Measurements from ENCODE around the gene SLIT3.

The SLIT3 gene

DNA sequence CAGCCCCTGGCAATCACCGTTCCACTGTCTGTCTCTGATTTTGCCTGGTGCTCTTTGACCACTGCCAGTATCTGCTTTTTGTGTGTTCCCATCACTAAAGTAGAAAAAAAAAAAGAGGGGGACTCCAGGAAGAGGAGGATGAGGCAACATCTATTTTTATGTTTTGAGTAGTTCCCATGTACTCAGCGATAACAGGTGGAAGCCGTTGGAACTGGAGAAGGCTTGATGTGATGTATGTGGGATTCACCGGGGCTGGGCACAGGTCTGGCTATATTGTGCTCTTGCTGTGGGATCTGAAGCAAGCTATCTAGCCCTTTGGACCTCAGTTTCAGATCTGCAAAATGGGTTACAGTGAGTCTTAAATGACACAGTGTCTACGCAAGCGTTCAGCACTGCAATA lies 104.9 kb downstream of the SLIT3 start:
- TF ChIP-seq EZH2 (IDR thresholded peaks at IDR 0.05; ENCODE audit: borderline replicate concordance, low read depth, low read length, severe bottlenecking) (no peak), CTCF (IDR thresholded peaks at IDR 0.05; ENCODE audit: borderline replicate concordance, extremely low read depth, low read length, poor library complexity, severe bottlenecking) (no peak)
- no peaks in the 10 kb centered on the region for H3K36me3 ChIP-seq (ENCODE audit: insufficient read depth, low read length)
- no peaks in the 10 kb centered on the region for H3K27me3 ChIP-seq (ENCODE audit: insufficient read depth, low read length, poor library complexity)
- H3K27ac ChIP-seq (ENCODE audit: low read length), result no peak overlapping the region
- no peak overlapping the region for H3K4me2 ChIP-seq (ENCODE audit: insufficient read depth, low read length)
- no peak overlapping the region for H3K9ac ChIP-seq (ENCODE audit: low read depth, low read length)
- H2AFZ ChIP-seq (ENCODE audit: low read depth, low read length), result no peak overlapping the region
- H4K20me1 ChIP-seq (ENCODE audit: insufficient read depth, low read length), result no peaks in the 10 kb centered on the region
- H3K4me1 ChIP-seq (ENCODE audit: insufficient read depth, low read length), result no peaks in the 10 kb centered on the region
- DNase-seq, result no peak
- H3K4me3 ChIP-seq (ENCODE audit: low read depth in 1 of 2, low read length in 2 of 2), result no peak overlapping the region
- no peak for ATAC-seq (ENCODE audit: insufficient read depth, low read depth)
- no peaks in the 10 kb centered on the region for H3K79me2 ChIP-seq (ENCODE audit: insufficient read depth, low read length)
- no peaks in the 10 kb centered on the region for H3K9me3 ChIP-seq (ENCODE audit: insufficient read depth, low read length, severe bottlenecking)

DNA sequence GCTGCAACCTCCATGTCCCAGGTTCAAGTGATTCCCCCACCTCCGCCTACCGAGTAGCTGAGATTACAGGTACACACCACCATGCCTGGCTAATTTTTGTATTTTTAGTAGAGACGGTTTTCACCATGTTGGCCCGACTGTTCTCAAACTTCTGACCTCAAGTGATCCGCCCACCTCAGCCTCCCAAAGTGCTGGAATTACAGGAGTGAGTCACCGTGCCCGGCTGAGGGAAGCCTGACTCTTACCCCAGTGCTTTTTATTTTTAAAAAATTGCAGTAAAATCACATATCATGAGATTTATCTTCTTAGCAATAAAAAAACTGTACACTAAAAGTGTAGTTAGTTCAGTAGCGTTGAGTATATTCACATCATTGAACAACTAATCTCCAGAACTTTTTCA lies 105.3 kb downstream of the SLIT3 start:
- no peak overlapping the region for H3K4me3 ChIP-seq (ENCODE audit: low read depth in 1 of 2, low read length in 2 of 2)
- H3K9ac ChIP-seq (ENCODE audit: low read depth, low read length), result no peak overlapping the region
- ATAC-seq (ENCODE audit: insufficient read depth, low read depth), result no peak

GRCh38 chr5:169192536-169192935 lies 108.4 kb downstream of the SLIT3 start:
- Histone ChIP-seq H3K27me3 (ENCODE audit: insufficient read depth, low read length, poor library complexity) (no peaks in the 10 kb centered on the region), H3K79me2 (ENCODE audit: insufficient read depth, low read length) (no peaks in the 10 kb centered on the region), H2AFZ (ENCODE audit: low read depth, low read length) (no peak overlapping the region), H3K4me2 (ENCODE audit: insufficient read depth, low read length) (no peak overlapping the region), H3K9ac (ENCODE audit: low read depth, low read length) (no peak overlapping the region), H3K4me1 (ENCODE audit: insufficient read depth, low read length) (no peaks in the 10 kb centered on the region), H3K9me3 (ENCODE audit: insufficient read depth, low read length, severe bottlenecking) (no peaks in the 10 kb centered on the region), H4K20me1 (ENCODE audit: insufficient read depth, low read length) (no peaks in the 10 kb centered on the region), H3K27ac (ENCODE audit: low read length) (no peak overlapping the region), H3K36me3 (ENCODE audit: insufficient read depth, low read length) (no peaks in the 10 kb centered on the region), H3K4me3 (ENCODE audit: low read depth in 1 of 2, low read length in 2 of 2) (no peak overlapping the region)
- TF ChIP-seq CTCF (IDR thresholded peaks at IDR 0.05; ENCODE audit: borderline replicate concordance, extremely low read depth, low read length, poor library complexity, severe bottlenecking) (no peak), EZH2 (IDR thresholded peaks at IDR 0.05; ENCODE audit: borderline replicate concordance, low read depth, low read length, severe bottlenecking) (no peak)
- ATAC-seq (ENCODE audit: insufficient read depth, low read depth), result no peak
- no peak for DNase-seq

More for the DNA sequence above, 105.3 kb downstream of the SLIT3 start:
- no peak for TF ChIP-seq CTCF (IDR thresholded peaks at IDR 0.05; ENCODE audit: borderline replicate concordance, extremely low read depth, low read length, poor library complexity, severe bottlenecking)
- TF ChIP-seq EZH2 (IDR thresholded peaks at IDR 0.05; ENCODE audit: borderline replicate concordance, low read depth, low read length, severe bottlenecking), result no peak
- H2AFZ ChIP-seq (ENCODE audit: low read depth, low read length), result no peak overlapping the region
- no peaks in the 10 kb centered on the region for H3K79me2 ChIP-seq (ENCODE audit: insufficient read depth, low read length)
- H3K4me2 ChIP-seq (ENCODE audit: insufficient read depth, low read length), result no peak overlapping the region
- no peaks in the 10 kb centered on the region for H3K27me3 ChIP-seq (ENCODE audit: insufficient read depth, low read length, poor library complexity)
- no peak overlapping the region for H3K27ac ChIP-seq (ENCODE audit: low read length)
- H3K4me1 ChIP-seq (ENCODE audit: insufficient read depth, low read length), result no peaks in the 10 kb centered on the region
- no peaks in the 10 kb centered on the region for H3K36me3 ChIP-seq (ENCODE audit: insufficient read depth, low read length)
- H3K9me3 ChIP-seq (ENCODE audit: insufficient read depth, low read length, severe bottlenecking), result no peaks in the 10 kb centered on the region
- no peaks in the 10 kb centered on the region for H4K20me1 ChIP-seq (ENCODE audit: insufficient read depth, low read length)
- no peak for DNase-seq

DNA sequence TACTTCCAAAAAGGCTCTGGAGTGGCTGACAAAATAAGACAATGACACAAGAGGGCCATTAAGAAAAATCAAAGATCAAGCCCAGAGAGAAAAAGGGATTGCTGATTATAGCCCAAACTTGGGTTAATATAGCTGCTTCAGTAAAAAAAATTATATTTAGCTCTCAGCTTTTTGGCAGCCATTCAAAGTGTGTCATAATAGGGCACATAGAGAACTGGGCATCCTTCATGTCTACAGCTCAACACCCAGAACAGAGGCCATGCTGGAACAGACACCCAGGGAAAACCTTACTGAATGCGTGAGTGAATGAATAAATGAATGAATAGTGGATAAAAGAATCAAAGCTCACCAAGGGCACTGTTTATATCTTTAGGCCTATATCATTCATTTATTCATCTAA lies 110.1 kb downstream of the SLIT3 start:
- no peak for ATAC-seq (ENCODE audit: insufficient read depth, low read depth)
- Histone ChIP-seq H3K36me3 (ENCODE audit: insufficient read depth, low read length) (no peaks in the 10 kb centered on the region), H3K9me3 (ENCODE audit: insufficient read depth, low read length, severe bottlenecking) (no peaks in the 10 kb centered on the region), H2AFZ (ENCODE audit: low read depth, low read length) (no peak overlapping the region), H3K27me3 (ENCODE audit: insufficient read depth, low read length, poor library complexity) (peaks cover 3% of the 10 kb centered on the region), H3K4me1 (ENCODE audit: insufficient read depth, low read length) (no peaks in the 10 kb centered on the region), H3K4me2 (ENCODE audit: insufficient read depth, low read length) (no peak overlapping the region), H3K9ac (ENCODE audit: low read depth, low read length) (no peak overlapping the region), H3K4me3 (ENCODE audit: low read depth in 1 of 2, low read length in 2 of 2) (no peak overlapping the region), H4K20me1 (ENCODE audit: insufficient read depth, low read length) (no peaks in the 10 kb centered on the region), H3K27ac (ENCODE audit: low read length) (no peak overlapping the region), H3K79me2 (ENCODE audit: insufficient read depth, low read length) (no peaks in the 10 kb centered on the region)
- no peak for DNase-seq
- TF ChIP-seq CTCF (IDR thresholded peaks at IDR 0.05; ENCODE audit: borderline replicate concordance, extremely low read depth, low read length, poor library complexity, severe bottlenecking), result no peak
- TF ChIP-seq EZH2 (IDR thresholded peaks at IDR 0.05; ENCODE audit: borderline replicate concordance, low read depth, low read length, severe bottlenecking), result no peak

Measured in DND-41 (cell line).